Upper lobe of right lung (tissue), 1 donor: ENCODE measurements around the gene NFE2L1. TPM values are rescaled to one million over a fixed set of nuclear protein-coding genes. Genes with fewer than 3 reads are reported as not detected.

Source experiments
- ATAC-seq: fragments of 200-7000 bp; cut with Tn5 transposase; one replicate; pipeline ENCODE4 v1.9.1; 2020; ENCODE audit warnings: mild to moderate bottlenecking, moderate library complexity
- DNase-seq: peaks from one replicate; pipeline ENCODE4 v3.0.0-alpha.2; 2020
- H3K27ac ChIP-seq: fragments of 200-600 bp; one replicate; pipeline ENCODE4 v1.8.0; 2022
- H3K27me3 ChIP-seq: fragments of 200-600 bp; one replicate; pipeline ENCODE4 v1.8.0; 2022; ENCODE audit warnings: mild to moderate bottlenecking
- H3K36me3 ChIP-seq: fragments of 200-600 bp; one replicate; pipeline ENCODE4 v1.8.0; 2022
- H3K4me1 ChIP-seq: fragments of 200-600 bp; one replicate; pipeline ENCODE4 v1.8.0; 2022
- H3K4me3 ChIP-seq: fragments of 200-600 bp; one replicate; pipeline ENCODE4 v1.8.0; 2022; ENCODE audit warnings: mild to moderate bottlenecking
- H3K9me3 ChIP-seq: fragments of 200-600 bp; one replicate; pipeline ENCODE4 v1.8.0; 2022
- intact Hi-C: fragments of 100-400 bp; cut with DNase I; formaldehyde crosslinking; loops from one replicate; pipeline ENCODE4 v1.11.0; 2022
- total RNA-seq: library from RNA; stranded (reverse); fragmentation: NEBNext Ultra II Directional; extraction: Animal tissue kit (Norgen Biotek cat#: 25700); gene quantifications from one replicate; pipeline ENCODE4 v1.2.1, GENCODE V29; 2021
- TF ChIP-seq, protein P1 (sequence below): fragments of 200-600 bp; IDR thresholded peaks from one replicate; pipeline ENCODE4 v1.8.0; 2022; ENCODE audit warnings: antibody characterized with exemption
- donor health status: DM: no; HTN: yes; CAD: no; lungs with severe emphysema.

NFE2L1 gene
- total RNA-seq, 1 donor from 2014 or later = 201 TPM

DNA sequence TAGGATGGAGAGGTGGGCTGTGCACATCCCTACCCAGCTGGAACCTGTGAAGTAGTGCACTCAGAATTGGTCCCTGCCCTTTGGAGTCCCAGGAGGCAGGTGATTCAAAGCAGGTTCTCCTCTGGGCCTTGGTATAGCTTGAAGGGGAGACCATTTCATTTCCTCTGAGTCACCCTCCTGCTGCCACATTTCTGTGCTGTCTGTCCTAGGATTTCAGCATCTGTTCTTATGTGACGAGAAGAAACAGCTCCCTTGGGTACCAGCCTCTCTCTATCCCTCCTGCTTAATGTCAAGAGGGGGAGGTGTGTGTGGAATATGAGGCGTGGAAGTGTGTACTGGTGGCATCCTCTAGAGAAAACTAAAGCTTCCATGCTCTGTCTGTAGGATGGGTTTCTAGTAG lies 5.0 kb upstream of the NFE2L1 start:
- intact Hi-C loops = no loop called here
- Histone ChIP-seq H3K36me3 (no peaks in the 10 kb centered on the region), H3K4me1 (peaks cover 11% of the 10 kb centered on the region), H3K4me3 (no peak overlapping the region), H3K27me3 (no peaks in the 10 kb centered on the region), H3K9me3 (no peaks in the 10 kb centered on the region), H3K27ac (no peak overlapping the region)
- no peak for DNase-seq
- TF ChIP-seq, protein P1, sequence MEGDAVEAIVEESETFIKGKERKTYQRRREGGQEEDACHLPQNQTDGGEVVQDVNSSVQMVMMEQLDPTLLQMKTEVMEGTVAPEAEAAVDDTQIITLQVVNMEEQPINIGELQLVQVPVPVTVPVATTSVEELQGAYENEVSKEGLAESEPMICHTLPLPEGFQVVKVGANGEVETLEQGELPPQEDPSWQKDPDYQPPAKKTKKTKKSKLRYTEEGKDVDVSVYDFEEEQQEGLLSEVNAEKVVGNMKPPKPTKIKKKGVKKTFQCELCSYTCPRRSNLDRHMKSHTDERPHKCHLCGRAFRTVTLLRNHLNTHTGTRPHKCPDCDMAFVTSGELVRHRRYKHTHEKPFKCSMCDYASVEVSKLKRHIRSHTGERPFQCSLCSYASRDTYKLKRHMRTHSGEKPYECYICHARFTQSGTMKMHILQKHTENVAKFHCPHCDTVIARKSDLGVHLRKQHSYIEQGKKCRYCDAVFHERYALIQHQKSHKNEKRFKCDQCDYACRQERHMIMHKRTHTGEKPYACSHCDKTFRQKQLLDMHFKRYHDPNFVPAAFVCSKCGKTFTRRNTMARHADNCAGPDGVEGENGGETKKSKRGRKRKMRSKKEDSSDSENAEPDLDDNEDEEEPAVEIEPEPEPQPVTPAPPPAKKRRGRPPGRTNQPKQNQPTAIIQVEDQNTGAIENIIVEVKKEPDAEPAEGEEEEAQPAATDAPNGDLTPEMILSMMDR = no peak
- no peak for ATAC-seq

DNA sequence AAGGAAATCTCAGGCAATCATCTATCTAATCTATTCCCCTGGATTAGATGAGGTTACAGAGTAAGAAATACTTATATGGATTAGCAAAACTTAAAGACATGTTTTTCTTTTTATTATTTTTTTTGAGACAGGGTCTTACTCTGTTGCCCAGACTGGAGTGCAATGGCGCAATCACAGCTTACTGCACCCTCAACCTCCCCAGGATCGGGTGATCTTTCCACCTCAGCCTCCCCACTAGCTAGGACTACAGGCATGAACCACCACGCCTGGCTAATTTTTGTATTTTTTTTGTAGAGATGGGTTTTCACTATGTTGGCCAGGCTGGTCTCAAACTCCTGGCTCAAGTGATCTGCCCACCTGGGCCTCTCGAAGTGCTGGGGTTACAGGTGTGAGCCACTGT lies 3.3 kb upstream of the NFE2L1 start:
- intact Hi-C loops = no loop called here
- ATAC-seq (no peak), DNase-seq (peak; percentile 5)
- Histone ChIP-seq H3K27ac (no peak overlapping the region), H3K27me3 (no peaks in the 10 kb centered on the region), H3K4me1 (peaks cover 17% of the 10 kb centered on the region), H3K9me3 (no peaks in the 10 kb centered on the region), H3K36me3 (no peaks in the 10 kb centered on the region), H3K4me3 (no peak overlapping the region)
- TF ChIP-seq, protein P1 = no peak

DNA sequence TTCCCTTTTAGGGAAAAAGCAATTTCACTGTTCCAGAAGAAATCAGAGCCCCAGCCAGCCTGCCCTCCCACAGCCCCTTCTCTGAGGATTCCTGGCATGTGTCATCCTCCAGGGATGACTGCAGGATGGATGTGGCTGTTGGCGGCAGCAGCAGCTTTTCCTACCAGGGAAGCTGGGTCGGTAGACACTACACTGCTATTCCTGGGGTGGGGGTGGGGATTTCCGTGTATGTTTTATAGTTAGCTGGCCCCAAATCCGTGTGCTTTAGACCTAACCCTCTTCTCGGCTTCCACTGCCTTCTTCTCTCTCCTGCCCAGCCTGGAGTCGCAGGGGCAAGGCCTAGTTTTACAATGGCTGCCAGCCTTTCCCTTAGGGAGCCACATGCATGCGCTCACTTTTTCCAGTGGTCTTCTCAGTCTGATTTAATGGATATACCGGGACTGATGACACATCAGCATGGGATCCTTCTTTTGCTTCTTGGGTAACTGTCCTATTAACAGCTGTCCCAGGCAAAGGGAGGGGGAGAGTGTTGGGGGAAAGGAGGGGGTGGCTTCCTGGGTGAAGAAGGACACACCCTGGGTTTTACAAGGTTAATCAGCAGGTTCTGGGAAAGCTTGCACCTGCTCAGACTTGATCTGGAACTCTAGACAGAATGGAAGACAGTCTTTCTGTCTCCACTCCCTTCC lies 2.7 kb upstream of the NFE2L1 start:
- TF ChIP-seq, protein P1 = no peak
- Histone ChIP-seq H3K36me3 (peaks cover under 1% of the 10 kb centered on the region), H3K4me1 (peaks cover 23% of the 10 kb centered on the region), H3K9me3 (no peaks in the 10 kb centered on the region), H3K27me3 (no peaks in the 10 kb centered on the region), H3K4me3 (no peak overlapping the region), H3K27ac (no peak overlapping the region)
- ATAC-seq = no peak
- DNase-seq = peak; percentile 37
- intact Hi-C loops = no loop called here

DNA sequence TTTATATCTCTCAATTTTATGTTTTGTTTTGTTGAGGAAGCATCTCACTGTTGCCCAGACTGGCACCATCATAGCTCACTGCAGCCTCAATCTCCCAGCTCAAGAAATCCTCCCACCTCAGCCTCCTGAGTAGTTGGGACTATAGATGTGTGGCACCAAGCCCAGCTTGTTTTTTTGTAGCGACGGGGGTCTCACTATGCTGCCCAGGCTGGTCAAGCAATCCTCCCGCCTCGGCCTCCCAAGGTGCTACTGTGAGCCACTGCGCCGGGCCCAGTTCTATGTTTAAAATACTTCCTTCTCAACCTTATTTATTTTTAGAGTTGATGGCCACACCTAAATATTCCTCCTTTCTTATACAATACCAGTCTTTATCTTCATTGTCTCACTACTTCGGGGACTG lies 1.9 kb upstream of the NFE2L1 start:
- peak overlapping the region; percentile 91 for H3K4me3 ChIP-seq
- no peaks in the 10 kb centered on the region for H3K9me3 ChIP-seq
- peaks cover 32% of the 10 kb centered on the region for H3K4me1 ChIP-seq
- intact Hi-C loops = no loop called here
- DNase-seq (no peak), ATAC-seq (no peak)
- H3K27ac ChIP-seq = no peak overlapping the region
- no peaks in the 10 kb centered on the region for H3K27me3 ChIP-seq
- TF ChIP-seq, protein P1 = no peak
- peaks cover 9% of the 10 kb centered on the region for H3K36me3 ChIP-seq

DNA sequence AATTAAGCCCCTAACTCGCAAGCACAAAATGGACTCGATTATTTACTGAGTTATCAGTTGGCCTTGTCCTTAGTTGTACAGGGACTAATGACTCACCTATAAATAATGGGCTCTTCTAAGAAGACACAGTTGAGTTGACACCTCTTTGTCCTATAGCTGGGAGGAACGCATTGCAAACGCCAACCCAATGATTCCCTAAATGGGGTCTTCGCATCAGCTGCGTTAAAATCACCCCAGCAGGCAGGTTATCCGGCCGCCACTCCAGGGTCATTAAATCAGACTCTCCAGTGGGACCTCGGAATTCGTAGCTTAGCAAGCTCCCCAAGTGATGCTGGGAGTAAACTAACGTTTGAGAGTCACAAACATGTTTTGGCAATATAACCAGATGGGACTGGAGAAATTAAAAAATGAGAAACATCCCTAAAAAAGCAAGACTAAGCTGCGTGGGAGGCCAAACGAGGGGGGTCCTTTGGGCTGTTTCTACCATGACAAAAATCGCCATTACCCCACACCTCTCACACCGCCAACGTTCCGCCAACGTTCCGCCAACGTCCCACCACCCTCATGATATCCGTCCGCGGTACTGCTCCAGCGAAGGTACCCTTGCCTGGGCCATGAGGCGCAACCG lies 932 bp upstream of the NFE2L1 start:
- H3K4me1 ChIP-seq = peaks cover 41% of the 10 kb centered on the region
- H3K27ac ChIP-seq = peak overlapping the region; percentile 99
- H3K36me3 ChIP-seq = peaks cover 18% of the 10 kb centered on the region
- no peak for ATAC-seq
- peak overlapping the region; percentile 91 for H3K4me3 ChIP-seq
- H3K9me3 ChIP-seq = no peaks in the 10 kb centered on the region
- TF ChIP-seq, protein P1 = no peak
- no peak for DNase-seq
- no peaks in the 10 kb centered on the region for H3K27me3 ChIP-seq
- intact Hi-C loops = no loop called here
